Neutrophil (primary cell): ENCODE measurements around the gene CCNL2.

Experiments used
- H3K27ac ChIP-seq: fragments of 200-600 bp; sonication (generic); 2 replicates; pipeline ENCODE4 v1.5.1; 2016; ENCODE audit warnings: mild to moderate bottlenecking, moderate library complexity
- H3K27me3 ChIP-seq: fragments of 200-600 bp; sonication (generic); 2 replicates; pipeline ENCODE4 v1.6.0; 2016; ENCODE audit warnings: mild to moderate bottlenecking
- H3K36me3 ChIP-seq: fragments of 200-600 bp; sonication (generic); 2 replicates; pipeline ENCODE4 v1.5.1; 2017
- H3K4me1 ChIP-seq, 2 experiments: fragments of 200-600 bp in 1 of 2; sonication (generic) in 1 of 2; 1 replicate in 1 of 2; 2 replicates in 1 of 2; pipeline versions ENCODE4 v1.5.1 to v1.6.1; 2013 to 2016; ENCODE audit warnings: low read depth in 1 of 2, low read length in 1 of 2, mild to moderate bottlenecking in 1 of 2, moderate library complexity in 1 of 2; ENCODE audit not compliant: control insufficient read depth in 1 of 2, insufficient read depth in 1 of 2
- H3K4me3 ChIP-seq, 2 experiments: fragments of 200-600 bp in 1 of 2; sonication (generic) in 1 of 2; 1 replicate in 1 of 2; 2 replicates in 1 of 2; pipeline ENCODE4 v1.5.1; 2013 to 2016; ENCODE audit warnings: low read depth in 1 of 2, low read length in 1 of 2, mild to moderate bottlenecking in 1 of 2, moderate library complexity in 1 of 2
- H3K9me3 ChIP-seq: fragments of 200-600 bp; sonication (generic); 2 replicates; pipeline ENCODE4 v1.5.1; 2016
- TF ChIP-seq, protein P1 (sequence below): fragments of 200-600 bp; sonication (generic); IDR thresholded peaks from 2 replicates; pipeline ENCODE4 v1.5.1; 2016; ENCODE audit warnings: antibody characterized with exemption

CCNL2 gene

DNA sequence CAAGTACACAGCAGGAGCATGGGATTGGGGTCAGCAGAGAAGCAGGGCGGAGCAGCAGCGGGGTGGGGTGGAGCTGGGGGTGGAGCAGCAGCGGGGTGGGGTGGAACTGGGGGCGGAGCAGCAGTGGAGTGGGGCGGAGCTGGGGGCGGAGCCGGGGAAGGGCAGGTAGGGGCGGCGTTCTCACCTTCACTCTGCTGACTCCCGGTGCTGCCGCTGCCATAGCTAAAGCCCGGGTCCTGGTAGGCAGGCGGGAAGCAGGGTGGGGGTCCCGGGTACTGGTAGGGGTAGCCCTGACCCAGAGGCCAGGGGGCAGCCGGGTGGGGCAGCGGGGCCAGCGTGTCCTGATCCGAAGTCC is 61.4 kb downstream of the CCNL2 start:
- no peak overlapping the region for H3K27ac ChIP-seq
- H3K36me3 ChIP-seq = peaks cover 27% of the 10 kb centered on the region
- H3K27me3 ChIP-seq = no peaks in the 10 kb centered on the region
- no peaks in the 10 kb centered on the region for H3K4me1 ChIP-seq
- no peaks in the 10 kb centered on the region for H3K9me3 ChIP-seq
- TF ChIP-seq, protein P1, sequence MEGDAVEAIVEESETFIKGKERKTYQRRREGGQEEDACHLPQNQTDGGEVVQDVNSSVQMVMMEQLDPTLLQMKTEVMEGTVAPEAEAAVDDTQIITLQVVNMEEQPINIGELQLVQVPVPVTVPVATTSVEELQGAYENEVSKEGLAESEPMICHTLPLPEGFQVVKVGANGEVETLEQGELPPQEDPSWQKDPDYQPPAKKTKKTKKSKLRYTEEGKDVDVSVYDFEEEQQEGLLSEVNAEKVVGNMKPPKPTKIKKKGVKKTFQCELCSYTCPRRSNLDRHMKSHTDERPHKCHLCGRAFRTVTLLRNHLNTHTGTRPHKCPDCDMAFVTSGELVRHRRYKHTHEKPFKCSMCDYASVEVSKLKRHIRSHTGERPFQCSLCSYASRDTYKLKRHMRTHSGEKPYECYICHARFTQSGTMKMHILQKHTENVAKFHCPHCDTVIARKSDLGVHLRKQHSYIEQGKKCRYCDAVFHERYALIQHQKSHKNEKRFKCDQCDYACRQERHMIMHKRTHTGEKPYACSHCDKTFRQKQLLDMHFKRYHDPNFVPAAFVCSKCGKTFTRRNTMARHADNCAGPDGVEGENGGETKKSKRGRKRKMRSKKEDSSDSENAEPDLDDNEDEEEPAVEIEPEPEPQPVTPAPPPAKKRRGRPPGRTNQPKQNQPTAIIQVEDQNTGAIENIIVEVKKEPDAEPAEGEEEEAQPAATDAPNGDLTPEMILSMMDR = no peak
- no peak overlapping the region for H3K4me3 ChIP-seq

DNA sequence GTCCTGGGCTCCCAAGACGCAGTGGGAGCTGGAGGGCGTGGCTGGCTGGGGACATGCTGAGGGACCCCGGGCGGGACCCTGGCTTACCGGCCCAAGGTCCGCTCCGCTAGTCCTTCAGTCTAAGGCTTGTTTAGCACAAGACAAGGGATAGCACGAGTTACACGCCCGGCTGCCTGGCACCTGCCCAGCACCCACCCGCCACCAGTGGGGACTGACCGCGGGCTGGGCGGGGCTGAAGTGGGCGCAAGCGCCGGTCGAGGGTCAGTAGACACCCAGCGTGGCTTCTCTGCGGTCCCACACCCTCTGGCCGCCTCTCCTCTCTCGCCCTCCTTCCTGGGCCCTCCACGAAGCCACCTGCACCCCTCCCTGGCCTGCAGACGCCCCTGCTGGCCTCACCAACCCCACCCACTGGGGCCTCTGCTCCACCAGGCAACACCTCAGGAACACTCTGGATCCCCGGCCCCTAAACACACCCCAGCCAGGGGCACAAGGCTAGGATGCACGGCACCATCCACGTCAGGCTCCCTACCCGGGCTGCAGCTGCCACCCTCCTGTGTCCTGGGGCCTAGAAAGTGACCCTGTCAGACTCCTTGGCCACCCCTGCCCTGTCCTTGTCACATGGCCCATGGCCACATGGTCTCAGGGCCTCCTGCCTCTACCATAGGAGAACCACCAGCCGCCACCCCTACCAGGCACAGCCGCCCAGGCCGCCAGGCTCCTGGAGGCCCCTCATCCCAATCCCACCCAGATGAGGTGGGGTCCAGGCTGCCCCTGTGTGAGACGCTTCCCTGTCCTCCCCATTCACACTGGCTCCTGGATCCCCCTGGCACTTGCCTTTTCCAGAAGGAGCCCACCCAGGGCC is 62.0 kb downstream of the CCNL2 start:
- H3K27me3 ChIP-seq = no peaks in the 10 kb centered on the region
- no peaks in the 10 kb centered on the region for H3K9me3 ChIP-seq
- no peak overlapping the region for H3K27ac ChIP-seq
- no peak overlapping the region for H3K4me3 ChIP-seq
- peaks cover 27% of the 10 kb centered on the region for H3K36me3 ChIP-seq
- TF ChIP-seq, protein P1 = no peak
- H3K4me1 ChIP-seq = no peaks in the 10 kb centered on the region

DNA sequence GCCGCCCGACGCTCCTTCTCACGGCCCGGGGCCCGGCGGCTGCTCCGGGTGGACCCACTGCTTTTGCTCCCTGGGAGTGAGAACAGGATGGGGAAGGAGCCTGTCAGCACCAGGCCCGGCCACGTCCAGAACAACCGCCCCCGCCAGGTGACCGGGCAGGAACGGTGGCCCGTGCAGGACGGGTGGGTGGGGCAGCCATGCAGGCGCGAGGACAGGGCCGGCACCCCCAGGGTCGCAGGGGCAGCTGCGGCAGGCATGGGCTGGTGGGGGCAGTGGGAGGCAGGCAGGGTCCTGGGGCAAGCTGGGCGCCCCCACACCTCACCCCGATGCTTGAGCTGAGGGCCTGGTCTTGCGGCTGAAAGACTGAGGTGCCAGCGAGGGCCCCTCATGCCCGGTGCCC is 62.7 kb downstream of the CCNL2 start:
- H3K9me3 ChIP-seq = no peaks in the 10 kb centered on the region
- no peaks in the 10 kb centered on the region for H3K4me1 ChIP-seq
- H3K27ac ChIP-seq = no peak overlapping the region
- TF ChIP-seq, protein P1 = no peak
- no peaks in the 10 kb centered on the region for H3K27me3 ChIP-seq
- no peak overlapping the region for H3K4me3 ChIP-seq
- peaks cover 27% of the 10 kb centered on the region for H3K36me3 ChIP-seq

DNA sequence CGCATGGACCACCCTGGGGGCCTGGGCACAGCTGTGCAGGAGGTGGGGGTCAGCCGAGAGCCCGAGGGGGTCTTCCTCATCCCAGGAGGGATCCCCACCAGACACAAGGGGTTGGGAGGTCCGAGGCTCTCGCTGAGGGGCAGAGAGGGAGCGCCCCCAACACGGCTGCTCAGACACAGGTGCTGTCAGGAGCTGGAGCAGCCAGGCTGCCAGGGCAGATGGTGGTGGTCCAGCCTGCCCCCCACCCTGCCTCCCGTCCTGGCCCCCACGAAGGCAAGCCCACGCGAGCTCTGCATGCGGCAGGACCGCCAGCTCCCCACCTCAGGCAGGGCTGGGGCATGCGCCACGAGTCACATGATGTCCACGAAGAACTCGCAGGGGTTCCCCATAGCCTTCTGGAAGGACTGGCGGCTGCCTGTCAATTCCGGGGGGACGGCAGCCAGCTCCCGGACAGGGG is 63.3 kb downstream of the CCNL2 start:
- Histone ChIP-seq H3K9me3 (no peaks in the 10 kb centered on the region), H3K4me1 (peaks cover 0 to 4% of the 10 kb centered on the region in 2 experiments), H3K27ac (no peak overlapping the region), H3K36me3 (peaks cover 27% of the 10 kb centered on the region), H3K4me3 (no peak overlapping the region), H3K27me3 (no peaks in the 10 kb centered on the region)
- TF ChIP-seq, protein P1 = no peak
